Body of pancreas (tissue), 4 donors: Measurements from ENCODE around the gene ZSCAN30.

ENCODE experiments used
- CTCF ChIP-seq, 7 experiments: fragments of 450-650 bp in 4 of 7; fragments of 200-600 bp in 3 of 7; sonication (generic) in 3 of 7; IDR thresholded peaks; one replicate each; pipeline ENCODE4 v1.5.1; 2016 to 2019; ENCODE audit warnings: antibody characterized with exemption in 7 of 7
- POLR2A ChIP-seq, 3 donors: fragments of 450-650 bp; IDR thresholded peaks; one replicate each; pipeline ENCODE4 v1.6.1; 2016; ENCODE audit warnings: antibody characterized with exemption in 3 of 3, mild to moderate bottlenecking in 2 of 3

GRCh38 chr18:35253655-35254287 lies 36.3 kb downstream of the ZSCAN30 start:
- TF ChIP-seq CTCF (IDR thresholded peaks at IDR 0.05) (no peak), POLR2A (IDR thresholded peaks at IDR 0.05) (no peak)
